ENCODE measurements around the gene MAGEA3. TPM values are rescaled to one million over a fixed set of nuclear protein-coding genes. Genes with fewer than 3 reads are reported as not detected.
A peak's percentile ranks its signal among the peaks of the same experiment; 100 is the strongest.
"Not testable (repeated sequence)": the region's sequence is repeated elsewhere in the genome, so short reads cannot be mapped to it uniquely, and the experiment has no call there.

Gene MAGEA3
- 0.96 and 1.3 TPM in 2 replicates for polyA plus RNA-seq (2011; rRNA removed)
- polyA plus RNA-seq (2012; cell fraction: cytosol; rRNA removed), result 0.99 and 1.4 TPM in 2 replicates
- polyA plus RNA-seq (2012; cell fraction: nucleus; rRNA removed), result 0.69 and 1.3 TPM in 2 replicates
- 2.2 to 2.3 TPM (median 2.3 TPM) in 3 replicates for polyA plus RNA-seq (2017; fragmentation: RNase III; extraction: RNeasy Plus Mini Kit Qiagen cat#74134 plus additional on column Dnase treatment)
- polyA minus RNA-seq (2011; rRNA and poly(A)+ RNA removed), result 1.2 and 1.8 TPM in 2 replicates

GRCh38 chrX:152697952-152698931 is at the start of gene MAGEA3:
MAGEA3 (plus strand) TSS chrX:152698794; CDS start chrX:152700833, 2,039 bp downstream.
- H3K9me3 ChIP-seq; H3K27ac ChIP-seq; H3K4me3 ChIP-seq; ATAC-seq; CTCF ChIA-PET; POLR2A ChIA-PET; FAIRE-seq; H3K4me1 ChIP-seq; H3K4me2 ChIP-seq; DNase-seq (ENCODE audit: low read depth in 1 of 2, low spot score in 1 of 2): not testable (repeated sequence)
- WGBS (ENCODE audit: missing lambda C conversion rate), result no CpG with 5 or more reads among the region's 34 CpGs

- TF ChIP-seq MAFK (IDR thresholded peaks at IDR 0.05; ENCODE audit: partially characterized antibody) (no peak), RNF2 (IDR thresholded peaks at IDR 0.05; ENCODE audit: borderline replicate concordance, low read depth) (no peak), PHF8 (IDR thresholded peaks at IDR 0.05; ENCODE audit: borderline replicate concordance, low read depth) (no peak), HOXB5 (CRISPR knock-in tag; IDR thresholded peaks at IDR 0.05) (no peak), NFE2L2 (conservative IDR thresholded peaks at IDR 0.05; ENCODE audit: low read length) (no peak), CTCF (IDR thresholded peaks at IDR 0.05) (no peak)
- 46% methylated on average over 3 of the region's 6 CpGs for WGBS (ENCODE audit: missing lambda C conversion rate)
- DNase-seq (ENCODE audit: low read depth in 1 of 2, low spot score in 1 of 2) (no peak), FAIRE-seq (peak; percentile 74), ATAC-seq (no peak)
- Histone ChIP-seq H3K4me2 (no peak overlapping the region), H3K4me1 (no peaks in the 10 kb centered on the region), H3K4me3 (no peak overlapping the region), H3K27ac (no peak overlapping the region), H3K9me3 (no peaks in the 10 kb centered on the region)
- ChIA-PET POLR2A (no interaction called here), CTCF (interaction anchor here (1.5 to 2.1 kb wide), 2 partner anchors 11 to 169 kb away, joined by 5 to 9 read pairs; no protein-coding TSS in a partner anchor)
These were observed 46.5 kb upstream of the MAGEA3 start for GRCh38 chrX:152652060-152652459.

GRCh38 chrX:152652467-152652866 is 46.1 kb upstream of the MAGEA3 start:
- FAIRE-seq (no peak), ATAC-seq (no peak), DNase-seq (ENCODE audit: low read depth in 1 of 2, low spot score in 1 of 2) (no peak)
- Histone ChIP-seq H3K9me3 (no peaks in the 10 kb centered on the region), H3K27ac (no peak overlapping the region), H3K4me2 (no peak overlapping the region), H3K4me3 (no peak overlapping the region), H3K4me1 (no peaks in the 10 kb centered on the region)
- ChIA-PET CTCF (interaction anchor here (1.5 to 2.1 kb wide), 2 partner anchors 11 to 169 kb away, joined by 5 to 9 read pairs; no protein-coding TSS in a partner anchor), POLR2A (no interaction called here)
- WGBS (ENCODE audit: missing lambda C conversion rate), result 39% methylated on average over 12 of the region's 16 CpGs
- TF ChIP-seq CHD2 (IDR thresholded peaks at IDR 0.05; ENCODE audit: low read length, partially characterized antibody) (no peak), CBX2 (IDR thresholded peaks at IDR 0.05; ENCODE audit: borderline replicate concordance, low read depth) (no peak), MYC (IDR thresholded peaks at IDR 0.05; ENCODE audit: borderline replicate concordance, low read length) (no peak), E2F6 (IDR thresholded peaks at IDR 0.05; ENCODE audit: borderline replicate concordance, low read depth) (no peak), CHD4 (IDR thresholded peaks at IDR 0.05; ENCODE audit: borderline replicate concordance) (no peak), RARB (CRISPR knock-in tag; IDR thresholded peaks at IDR 0.05) (no peak), BCL3 (IDR thresholded peaks at IDR 0.05) (no peak), HDAC2 (IDR thresholded peaks at IDR 0.05) (no peak), HEYL (CRISPR knock-in tag; IDR thresholded peaks at IDR 0.05) (no peak), HOXA7 (CRISPR knock-in tag; IDR thresholded peaks at IDR 0.05) (no peak), CEBPB (IDR thresholded peaks at IDR 0.05) (no peak)

Measured in A549 (cell line).